Esophagus muscularis mucosa (tissue), 4 donors: Measurements from ENCODE around the gene TRPT1.

Experiments used
- CTCF ChIP-seq, 3 experiments: fragments of 200-600 bp in 2 of 3; fragments of 450-650 bp in 1 of 3; sonication (generic) in 2 of 3; IDR thresholded peaks; one replicate each; pipeline ENCODE4 v1.5.1; 2017 to 2019; ENCODE audit warnings: antibody characterized with exemption in 3 of 3, mild to moderate bottlenecking in 2 of 3, moderate library complexity in 1 of 3
- EP300 ChIP-seq: sonication (generic); formaldehyde crosslinking; IDR thresholded peaks from one replicate; pipeline ENCODE4 v1.6.1; 2017; ENCODE audit warnings: antibody characterized with exemption
- POLR2AphosphoS5 ChIP-seq, 2 donors: sonication (generic); formaldehyde crosslinking; IDR thresholded peaks; one replicate each; pipeline ENCODE4 v1.6.1; 2017; ENCODE audit warnings: antibody characterized with exemption in 2 of 2

GRCh38 chr11:64183890-64184289, 42.1 kb downstream of the TRPT1 start:
- TF ChIP-seq CTCF (IDR thresholded peaks at IDR 0.05) (no peak), EP300 (no peak), POLR2AphosphoS5 (IDR thresholded peaks at IDR 0.05) (no peak)
